HCT116 (cell line): ENCODE results near the gene ADA.

Experiments used
- EGR1 ChIP-seq: IDR thresholded peaks from 2 replicates; pipeline ENCODE4 v1.6.1; 2012; ENCODE audit warnings: low read depth
- ELF1 ChIP-seq: IDR thresholded peaks from 2 replicates; pipeline ENCODE4 v1.6.1; 2012; ENCODE audit warnings: low read depth, borderline replicate concordance
- EZH2 ChIP-seq: fragments of 200-600 bp; sonication (generic); IDR thresholded peaks from 2 replicates; pipeline ENCODE4 v1.6.1; 2017; ENCODE audit warnings: antibody characterized with exemption, mixed run types
- EZH2phosphoT487 ChIP-seq: fragments of 200-600 bp; IDR thresholded peaks from 2 replicates; pipeline ENCODE4 v1.6.1; 2018; ENCODE audit warnings: antibody characterized with exemption, borderline replicate concordance
- POLR2A ChIP-seq: IDR thresholded peaks from 2 replicates; pipeline ENCODE4 v1.7.0; 2011; ENCODE audit warnings: borderline replicate concordance; ENCODE audit not compliant: insufficient read depth, insufficient read length; ENCODE audit errors: extremely low read depth
- TF ChIP-seq, protein P1 (sequence below), 3 experiments: fragments of 200-600 bp in 1 of 3; sonication (generic) in 1 of 3; IDR thresholded peaks in 2 of 3; conservative IDR thresholded peaks in 1 of 3; 2 replicates each; pipeline ENCODE4 v1.5.1; 2012 to 2017; ENCODE audit warnings: low read depth in 2 of 3, low read length in 2 of 3, antibody characterized with exemption in 1 of 3, borderline replicate concordance in 1 of 3, control low read depth in 1 of 3, mild to moderate bottlenecking in 1 of 3, mixed read lengths in 1 of 3, mixed run types in 1 of 3, moderate library complexity in 1 of 3; ENCODE audit not compliant: insufficient read depth in 1 of 3

DNA sequence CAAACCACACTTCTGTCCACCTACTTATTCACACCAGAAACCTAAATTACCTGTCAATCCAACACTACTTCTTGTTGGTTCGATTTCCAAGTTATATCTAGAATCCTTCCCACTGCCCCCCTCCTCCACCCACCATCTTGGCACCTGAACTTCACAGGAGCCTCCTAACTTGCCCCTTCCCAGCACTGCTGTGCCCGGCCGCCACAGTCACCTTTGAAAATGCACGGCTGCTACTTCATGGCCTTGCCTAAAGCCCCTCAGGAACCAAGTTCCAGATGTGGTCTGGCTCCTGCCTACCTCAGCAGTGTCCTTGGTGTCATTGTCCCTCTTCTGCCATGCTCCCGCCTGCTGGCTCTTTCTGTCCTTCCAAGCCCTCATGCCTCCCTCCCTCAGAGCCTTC lies 37.9 kb downstream of the ADA start:
- TF ChIP-seq POLR2A (no peak), ELF1 (no peak), EZH2phosphoT487 (no peak), EGR1 (no peak), EZH2 (no peak)
- TF ChIP-seq, protein P1, sequence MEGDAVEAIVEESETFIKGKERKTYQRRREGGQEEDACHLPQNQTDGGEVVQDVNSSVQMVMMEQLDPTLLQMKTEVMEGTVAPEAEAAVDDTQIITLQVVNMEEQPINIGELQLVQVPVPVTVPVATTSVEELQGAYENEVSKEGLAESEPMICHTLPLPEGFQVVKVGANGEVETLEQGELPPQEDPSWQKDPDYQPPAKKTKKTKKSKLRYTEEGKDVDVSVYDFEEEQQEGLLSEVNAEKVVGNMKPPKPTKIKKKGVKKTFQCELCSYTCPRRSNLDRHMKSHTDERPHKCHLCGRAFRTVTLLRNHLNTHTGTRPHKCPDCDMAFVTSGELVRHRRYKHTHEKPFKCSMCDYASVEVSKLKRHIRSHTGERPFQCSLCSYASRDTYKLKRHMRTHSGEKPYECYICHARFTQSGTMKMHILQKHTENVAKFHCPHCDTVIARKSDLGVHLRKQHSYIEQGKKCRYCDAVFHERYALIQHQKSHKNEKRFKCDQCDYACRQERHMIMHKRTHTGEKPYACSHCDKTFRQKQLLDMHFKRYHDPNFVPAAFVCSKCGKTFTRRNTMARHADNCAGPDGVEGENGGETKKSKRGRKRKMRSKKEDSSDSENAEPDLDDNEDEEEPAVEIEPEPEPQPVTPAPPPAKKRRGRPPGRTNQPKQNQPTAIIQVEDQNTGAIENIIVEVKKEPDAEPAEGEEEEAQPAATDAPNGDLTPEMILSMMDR (IDR thresholded peaks at IDR 0.05 in 2 of 3, conservative IDR thresholded peaks at IDR 0.05 in 1 of 3; ENCODE audit: borderline replicate concordance in 1 of 3, insufficient read depth in 1 of 3, low read depth in 2 of 3, low read length in 2 of 3) = no peak
